ENCODE data around the gene GLI1.

- no peak for TF ChIP-seq SNAI2 (CRISPR knock-in tag; IDR thresholded peaks at IDR 0.05)
- TF ChIP-seq ISL1 (CRISPR knock-in tag; IDR thresholded peaks at IDR 0.05) = no peak
- no peak for TF ChIP-seq ZNF70 (CRISPR knock-in tag; IDR thresholded peaks at IDR 0.05)
- no peak for TF ChIP-seq CSRNP3 (CRISPR knock-in tag; IDR thresholded peaks at IDR 0.05)
- TF ChIP-seq PATZ1 (CRISPR knock-in tag; IDR thresholded peaks at IDR 0.05; ENCODE audit: borderline replicate concordance) = no peak
These were observed 9.5 kb upstream of the GLI1 start for GRCh38 chr12:57450057-57450456.

Data from SK-N-SH treated with all-trans-retinoic acid at 6 μM for 48 hours (cell line).